Vagina (tissue), 2 donors: ENCODE results near the gene IST1.

Source experiments
- CTCF ChIP-seq, 3 experiments: fragments of 450-650 bp in 2 of 3; fragments of 200-600 bp in 1 of 3; sonication (generic) in 1 of 3; IDR thresholded peaks; one replicate each; pipeline ENCODE4 v1.5.1; 2017 to 2019; ENCODE audit warnings: antibody characterized with exemption in 3 of 3, mild to moderate bottlenecking in 2 of 3, moderate library complexity in 2 of 3
- POLR2A ChIP-seq, 2 donors: fragments of 450-650 bp; IDR thresholded peaks; one replicate each; pipeline ENCODE4 v1.6.1; 2017; ENCODE audit warnings: antibody characterized with exemption in 2 of 2, mild to moderate bottlenecking in 2 of 2, moderate library complexity in 2 of 2
- POLR2AphosphoS5 ChIP-seq, 2 donors: sonication (generic); formaldehyde crosslinking; IDR thresholded peaks; one replicate each; pipeline ENCODE4 v1.9.0; 2017; ENCODE audit warnings: antibody characterized with exemption in 2 of 2, mild to moderate bottlenecking in 2 of 2, low read depth in 1 of 2; ENCODE audit not compliant: insufficient read depth in 1 of 2

GRCh38 chr16:71845639-71846430 lies 49.5 kb upstream of the IST1 start, which contains the start of gene ATXN1L:
- no peak for TF ChIP-seq CTCF (IDR thresholded peaks at IDR 0.05)
- peak in 1 of 2 donors; percentile 71 for TF ChIP-seq POLR2A (IDR thresholded peaks at IDR 0.05)
- peak; percentile 72 to 95 for TF ChIP-seq POLR2AphosphoS5 (IDR thresholded peaks at IDR 0.05; ENCODE audit: insufficient read depth in 1 of 2, low read depth in 1 of 2)
